K562 (cell line): Measurements from ENCODE around the gene TAF11. TPM values are rescaled to one million over a fixed set of nuclear protein-coding genes. Genes with fewer than 3 reads are reported as not detected.
A peak's percentile ranks its signal among the peaks of the same experiment; 100 is the strongest.

Source experiments
- ATAC-seq: fragments of 200-7000 bp; cut with Tn5 transposase; 3 replicates; pipeline ENCODE4 v1.9.1; 2020; ENCODE audit warnings: moderate library complexity
- BruUV-seq: library from RNA; stranded (reverse); fragments of 400-500 nt; replicated peaks from 2 replicates; lab custom pipeline; 2021; lab: Mats Ljungman, UMichigan
- CTCF ChIA-PET: fragments of 300-600 bp; formaldehyde crosslinking; extraction: SDS; loops from one replicate; lab custom pipeline; 2021; ENCODE audit warnings: low intra/inter-chr PET ratio; lab: Yijun Ruan, JAX
- POLR2A ChIA-PET: fragments of 300-600, 350-650 bp; sonication (Branson Sonifier 250); formaldehyde crosslinking; extraction: SDS; loops from one replicate; lab custom pipeline; 2021; ENCODE audit warnings: antibody characterized with exemption, inconsistent platforms; lab: Yijun Ruan, JAX
- DNase-seq, 4 experiments: peaks; one replicate each; pipeline versions ENCODE4 v3.0.0 to v3.0.0-alpha.2; 2011 to 2018; ENCODE audit warnings: low spot score in 3 of 4, mixed read lengths in 3 of 4; ENCODE audit errors: extremely low read depth in 1 of 4
- FAIRE-seq: peaks from 2 replicates; lab custom pipeline; 2011; peaks lifted over from hg19 to GRCh38; lab: Jason Lieb, UNC
- H2AFZ ChIP-seq: 2 replicates; pipeline ENCODE4 v1.6.0; 2011; ENCODE audit warnings: low read depth, low read length, control low read depth, inconsistent platforms
- H3K27ac ChIP-seq: fragments of 200-600 bp; 3 replicates; pipeline ENCODE4 v1.8.0; 2011; ENCODE audit warnings: low read depth, mild to moderate bottlenecking, control low read depth, inconsistent platforms, low read length, moderate library complexity, mixed read lengths; ENCODE audit errors: extremely low read depth
- H3K27me3 ChIP-seq, 2 experiments: fragments of 300-600 bp in 1 of 2; 2 replicates in 1 of 2; 3 replicates in 1 of 2; pipeline versions ENCODE4 v1.6.0 to v1.8.0; 2011; ENCODE audit warnings: inconsistent platforms in 2 of 2, low read length in 2 of 2, mild to moderate bottlenecking in 1 of 2, mixed read lengths in 1 of 2, moderate library complexity in 1 of 2; ENCODE audit not compliant: control insufficient read depth in 2 of 2, insufficient read depth in 2 of 2
- H3K36me3 ChIP-seq: fragments of 300-600 bp; 3 replicates; pipeline ENCODE4 v1.8.0; 2011; ENCODE audit warnings: mild to moderate bottlenecking, low read length, inconsistent platforms; ENCODE audit not compliant: control insufficient read depth, insufficient read depth
- H3K4me1 ChIP-seq, 2 experiments: fragments of 200-600 bp in 1 of 2; replicated peaks in 1 of 2; 2 replicates in 1 of 2; 3 replicates in 1 of 2; pipeline versions ENCODE4 v1.5.1 to v1.8.0; 2011; ENCODE audit warnings: inconsistent platforms in 2 of 2, low read length in 2 of 2, mild to moderate bottlenecking in 1 of 2, mixed read lengths in 1 of 2, moderate library complexity in 1 of 2; ENCODE audit not compliant: control insufficient read depth in 2 of 2, insufficient read depth in 2 of 2
- H3K4me2 ChIP-seq: 2 replicates; pipeline ENCODE4 v1.6.1; 2011; ENCODE audit warnings: low read length, control low read depth, inconsistent platforms, mixed read lengths; ENCODE audit not compliant: insufficient read depth
- H3K4me3 ChIP-seq: fragments of 200-600 bp; sonication (generic), shearing (Covaris generic); 2 replicates; pipeline ENCODE4 v1.5.1; 2016; ENCODE audit warnings: control low read depth, inconsistent platforms
- H3K79me2 ChIP-seq: fragments of 200-600 bp; 3 replicates; pipeline ENCODE4 v1.8.0; 2011; ENCODE audit warnings: low read length, inconsistent platforms; ENCODE audit not compliant: control insufficient read depth, insufficient read depth
- H3K9ac ChIP-seq, 2 experiments: 2 replicates each; pipeline versions ENCODE4 v1.6.0 to v1.6.1; 2011; ENCODE audit warnings: low read depth in 2 of 2, low read length in 2 of 2, control low read depth in 1 of 2, inconsistent platforms in 1 of 2, mild to moderate bottlenecking in 1 of 2, mixed read lengths in 1 of 2; ENCODE audit not compliant: insufficient read depth in 1 of 2
- H3K9me1 ChIP-seq: one replicate; pipeline ENCODE4 v1.6.0; 2011; ENCODE audit warnings: inconsistent platforms, mild to moderate bottlenecking, low read length, moderate library complexity; ENCODE audit not compliant: control insufficient read depth, insufficient read depth
- H3K9me3 ChIP-seq: replicated peaks from 2 replicates; pipeline ENCODE4 v1.5.1; 2011; ENCODE audit warnings: low read depth, low read length, inconsistent platforms; ENCODE audit not compliant: control insufficient read depth, insufficient read depth
- H4K20me1 ChIP-seq: replicated peaks from 2 replicates; pipeline ENCODE4 v1.6.1; 2011; ENCODE audit warnings: low read length, inconsistent platforms, mixed read lengths; ENCODE audit not compliant: control insufficient read depth, insufficient read depth
- BMI1 ChIP-seq: fragments of 150-350 bp; IDR thresholded peaks from 2 replicates; pipeline ENCODE4 v1.6.1; 2014; ENCODE audit warnings: low read length
- CHD4 ChIP-seq: fragments of 200-600 bp; sonication (generic); IDR thresholded peaks from 3 replicates; pipeline ENCODE4 v1.6.1; 2012; ENCODE audit warnings: low read depth, mild to moderate bottlenecking, mixed read lengths, low read length, inconsistent platforms; ENCODE audit not compliant: insufficient read depth, insufficient replicate concordance, poor library complexity, severe bottlenecking
- DPF2 ChIP-seq: fragments of 450-650 bp; IDR thresholded peaks from 2 replicates; pipeline ENCODE4 v1.6.1; 2016
- JUND ChIP-seq, 2 experiments: IDR thresholded peaks; 2 replicates in 1 of 2; 3 replicates in 1 of 2; pipeline ENCODE4 v1.6.1; 2011; ENCODE audit warnings: borderline replicate concordance in 2 of 2, low read depth in 2 of 2, low read length in 2 of 2, improper control_type of control experiment in 1 of 2, missing biosample characterization in 1 of 2, missing genetic modification characterization in 1 of 2, missing genetic modification reagents in 1 of 2
- MAFF ChIP-seq: IDR thresholded peaks from 2 replicates; pipeline ENCODE4 v1.6.1; 2012; ENCODE audit warnings: low read length, improper control_type of control experiment
- MAFG ChIP-seq: fragments of 450-650 bp; conservative IDR thresholded peaks from 2 replicates; pipeline ENCODE4 v1.6.1; 2016; ENCODE audit warnings: missing genetic modification characterization, missing compliant biosample characterization
- MAFK ChIP-seq: IDR thresholded peaks from 2 replicates; pipeline ENCODE4 v1.6.1; 2011; ENCODE audit warnings: low read length, improper control_type of control experiment
- MEF2A ChIP-seq: IDR thresholded peaks from 2 replicates; pipeline ENCODE4 v1.6.1; 2011; ENCODE audit warnings: low read depth, mild to moderate bottlenecking, low read length, moderate library complexity; ENCODE audit not compliant: control insufficient read depth
- MEIS2 ChIP-seq: fragments of 450-650 bp; IDR thresholded peaks from 2 replicates; pipeline ENCODE4 v1.6.1; 2014; ENCODE audit warnings: mild to moderate bottlenecking; ENCODE audit not compliant: partially characterized antibody
- POLR2B ChIP-seq: fragments of 450-650 bp; IDR thresholded peaks from 2 replicates; pipeline ENCODE4 v1.6.1; 2018; ENCODE audit warnings: low read depth; ENCODE audit not compliant: partially characterized antibody
- TCF7 ChIP-seq: sonication (generic); IDR thresholded peaks from 2 replicates; pipeline ENCODE4 v1.6.1; 2016; ENCODE audit warnings: antibody characterized with exemption, borderline replicate concordance
- ZBED1 ChIP-seq: IDR thresholded peaks from 2 replicates; pipeline ENCODE4 v1.6.1; 2014
- ZKSCAN8 ChIP-seq: fragments of 200-800 bp; sonication (Bioruptor generic); IDR thresholded peaks from 2 replicates; pipeline ENCODE4 v1.6.1; 2016; ENCODE audit warnings: missing genetic modification characterization, missing compliant biosample characterization
- ZNF316 ChIP-seq: fragments of 450-650 bp; IDR thresholded peaks from 2 replicates; pipeline ENCODE4 v1.6.1; 2016
- ZNF766 ChIP-seq: fragments of 200-800 bp; sonication (Bioruptor generic); conservative IDR thresholded peaks from 2 replicates; pipeline ENCODE4 v1.6.1; 2016; ENCODE audit warnings: missing genetic modification characterization, missing compliant biosample characterization
- WGBS: fragments of 100-300 bp; shearing (Covaris generic); methylation state at CpG from one replicate; pipeline ENCODE4 v1.1.6; 2016; ENCODE audit warnings: low coverage, mixed read lengths; ENCODE audit not compliant: insufficient coverage; ENCODE audit errors: missing lambda C conversion rate; 5-methylcytosine and 5-hydroxymethylcytosine counted together
- in situ Hi-C: fragments of 300-500 bp; cut with MboI; formaldehyde crosslinking; loops from 4 replicates; pipeline ENCODE4 v1.15.0; 2018; ENCODE audit warnings: inconsistent platforms, mixed read lengths
- intact Hi-C: fragments of 100-400 bp; cut with micrococcal nuclease; formaldehyde crosslinking; loops from 2 replicates; pipeline ENCODE4 v1.14.2; 2022
- polyA plus RNA-seq, 8 experiments: library from polyadenylated mRNA; depleted of rRNA in 4 of 8; stranded (reverse) in 5 of 8; unstranded in 3 of 8; fragments of >200 nt; fragmentation: Nextera tagmentation in 2 of 8; fragmentation: Illumina TruSeq in 1 of 8; extraction: Ambion mirVana in 2 of 8; extraction: Trizol in 1 of 8; gene quantifications; 2 replicates each; pipeline versions ENCODE4 v1.2.1 to v1.2.3, GENCODE V29; 2011 to 2014; ENCODE audit warnings: inconsistent platforms in 1 of 8, missing spikeins in 1 of 8
- total RNA-seq, 7 experiments: library from RNA; depleted of rRNA in 6 of 7; stranded (reverse); fragments of >200 nt in 6 of 7; fragmentation: Illumina TruSeq in 2 of 7; extraction: Trizol in 2 of 7; gene quantifications; 2 replicates each; pipeline versions ENCODE4 v1.2.1 to v1.2.3, GENCODE V29; 2011 to 2021; ENCODE audit warnings: low replicate concordance in 1 of 7
- TF ChIP-seq, protein P1 (sequence below), 2 experiments: fragments of 150-350 bp in 1 of 2; IDR thresholded peaks; 2 replicates each; pipeline ENCODE4 v1.6.1; 2012 to 2016; ENCODE audit warnings: low read depth in 2 of 2, low read length in 2 of 2, mild to moderate bottlenecking in 1 of 2, moderate library complexity in 1 of 2
- TF ChIP-seq, protein P2 (sequence below): sonication (generic); formaldehyde crosslinking; IDR thresholded peaks from 2 replicates; pipeline ENCODE4 v1.8.0; 2023; ENCODE audit warnings: mild to moderate bottlenecking, missing genetic modification reagents

TAF11 gene
- total and polyA plus RNA-seq, 9 of the 15 experiments (the other 6 are each of a cell fraction or from before 2014, with no cell fraction given), result 40.9 to 91.9 (median 71.9) TPM

DNA sequence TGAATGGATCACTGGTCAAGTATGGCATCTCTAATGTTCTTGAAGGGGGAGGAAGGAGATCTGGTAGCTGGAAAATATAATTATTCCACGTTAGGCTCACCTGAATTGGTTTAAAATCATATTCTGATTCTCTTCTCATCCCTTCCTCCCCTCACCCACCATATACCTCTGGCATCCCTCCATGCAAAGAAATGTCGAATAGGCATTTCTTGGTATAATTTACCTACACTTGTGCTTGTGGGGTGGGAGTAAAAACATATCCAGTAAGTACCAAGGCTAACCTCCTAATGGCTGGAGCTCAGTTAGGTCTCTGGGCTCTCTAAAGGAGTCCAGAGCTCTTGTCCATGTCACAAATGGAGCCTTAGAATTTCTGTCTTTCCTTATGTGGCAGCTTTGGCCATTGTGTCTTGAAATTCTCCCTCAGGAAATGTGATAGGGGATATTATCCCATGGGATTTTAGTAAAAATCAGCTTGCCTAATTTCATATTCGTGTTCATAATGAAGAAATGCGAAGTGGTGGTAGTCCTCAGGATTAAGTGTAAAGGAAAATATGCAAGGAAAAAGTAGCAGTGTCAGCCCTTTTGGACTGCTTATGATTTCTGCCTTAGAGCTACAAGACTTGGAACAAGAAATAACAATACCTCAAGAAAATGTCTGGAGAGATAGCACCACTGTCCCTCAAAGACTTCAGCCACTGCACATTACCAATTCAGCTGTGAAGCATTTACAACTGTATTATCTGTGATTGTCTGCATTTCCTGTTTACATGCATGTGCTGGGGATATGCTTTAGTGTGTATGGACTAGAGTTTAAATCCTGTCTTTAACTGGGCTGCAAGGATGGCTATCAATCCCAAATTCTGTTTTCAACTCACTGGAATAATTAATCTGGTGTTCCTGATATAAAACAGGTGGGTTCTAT is 12.3 kb downstream of the TAF11 start:
- ATAC-seq, result peak; percentile 12
- Histone ChIP-seq H3K4me2 (no peak overlapping the region), H2AFZ (no peak overlapping the region), H3K36me3 (peaks cover 95% of the 10 kb centered on the region), H3K9me3 (no peaks in the 10 kb centered on the region), H3K79me2 (no peaks in the 10 kb centered on the region), H3K27ac (peak overlapping the region; percentile 5; the same call in 2 of the 3 replicates), H3K9me1 (no peaks in the 10 kb centered on the region), H3K27me3 (no peaks in the 10 kb centered on the region), H3K4me1 (no peaks in the 10 kb centered on the region; a peak in 1 of 5 replicates), H4K20me1 (0 out of 2 replicates have a peak, but pooled peaks cover 3% of the 10 kb centered on the region), H3K4me3 (no peak overlapping the region), H3K9ac (no peak overlapping the region)
- no peak for FAIRE-seq
- intact Hi-C loops, result no loop called here
- POLR2A ChIA-PET, result interaction anchor here (0.6 to 11.7 kb wide), 6 partner anchors 8 to 400 kb away, joined by 3 to 108 read pairs (median 3); partner anchors contain the start of genes ANKS1A and TAF11
- BruUV-seq, result no TSS peak
- in situ Hi-C loops, result no loop called here
- 81% methylated on average over 4 of the region's 4 CpGs for WGBS
- CTCF ChIA-PET, result no interaction called here
- peak in 1 of 4 experiments; percentile 13 for DNase-seq
- no peak for TF ChIP-seq ZKSCAN8 (CRISPR knock-in tag)
- TF ChIP-seq MAFF, result 0 out of 2 replicates have a peak, but pooled peaks have one; percentile 19
- TF ChIP-seq, protein P1, sequence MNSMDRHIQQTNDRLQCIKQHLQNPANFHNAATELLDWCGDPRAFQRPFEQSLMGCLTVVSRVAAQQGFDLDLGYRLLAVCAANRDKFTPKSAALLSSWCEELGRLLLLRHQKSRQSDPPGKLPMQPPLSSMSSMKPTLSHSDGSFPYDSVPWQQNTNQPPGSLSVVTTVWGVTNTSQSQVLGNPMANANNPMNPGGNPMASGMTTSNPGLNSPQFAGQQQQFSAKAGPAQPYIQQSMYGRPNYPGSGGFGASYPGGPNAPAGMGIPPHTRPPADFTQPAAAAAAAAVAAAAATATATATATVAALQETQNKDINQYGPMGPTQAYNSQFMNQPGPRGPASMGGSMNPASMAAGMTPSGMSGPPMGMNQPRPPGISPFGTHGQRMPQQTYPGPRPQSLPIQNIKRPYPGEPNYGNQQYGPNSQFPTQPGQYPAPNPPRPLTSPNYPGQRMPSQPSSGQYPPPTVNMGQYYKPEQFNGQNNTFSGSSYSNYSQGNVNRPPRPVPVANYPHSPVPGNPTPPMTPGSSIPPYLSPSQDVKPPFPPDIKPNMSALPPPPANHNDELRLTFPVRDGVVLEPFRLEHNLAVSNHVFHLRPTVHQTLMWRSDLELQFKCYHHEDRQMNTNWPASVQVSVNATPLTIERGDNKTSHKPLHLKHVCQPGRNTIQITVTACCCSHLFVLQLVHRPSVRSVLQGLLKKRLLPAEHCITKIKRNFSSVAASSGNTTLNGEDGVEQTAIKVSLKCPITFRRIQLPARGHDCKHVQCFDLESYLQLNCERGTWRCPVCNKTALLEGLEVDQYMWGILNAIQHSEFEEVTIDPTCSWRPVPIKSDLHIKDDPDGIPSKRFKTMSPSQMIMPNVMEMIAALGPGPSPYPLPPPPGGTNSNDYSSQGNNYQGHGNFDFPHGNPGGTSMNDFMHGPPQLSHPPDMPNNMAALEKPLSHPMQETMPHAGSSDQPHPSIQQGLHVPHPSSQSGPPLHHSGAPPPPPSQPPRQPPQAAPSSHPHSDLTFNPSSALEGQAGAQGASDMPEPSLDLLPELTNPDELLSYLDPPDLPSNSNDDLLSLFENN (IDR thresholded peaks at IDR 0.05; ENCODE audit: low read depth in 2 of 2, low read length in 2 of 2), result no peak
- TF ChIP-seq JUND (IDR thresholded peaks at IDR 0.05; ENCODE audit: borderline replicate concordance, low read depth, low read length), result no peak
- TF ChIP-seq JUND (tag; IDR thresholded peaks at IDR 0.05; ENCODE audit: borderline replicate concordance, low read depth, low read length), result no peak
- no peak for TF ChIP-seq POLR2B
- TF ChIP-seq BMI1, result no peak
- no peak for TF ChIP-seq ZBED1
- peak; percentile 73; the same call in 1 of the 2 replicates for TF ChIP-seq ZNF316
- TF ChIP-seq DPF2, result no peak
- TF ChIP-seq, protein P2, sequence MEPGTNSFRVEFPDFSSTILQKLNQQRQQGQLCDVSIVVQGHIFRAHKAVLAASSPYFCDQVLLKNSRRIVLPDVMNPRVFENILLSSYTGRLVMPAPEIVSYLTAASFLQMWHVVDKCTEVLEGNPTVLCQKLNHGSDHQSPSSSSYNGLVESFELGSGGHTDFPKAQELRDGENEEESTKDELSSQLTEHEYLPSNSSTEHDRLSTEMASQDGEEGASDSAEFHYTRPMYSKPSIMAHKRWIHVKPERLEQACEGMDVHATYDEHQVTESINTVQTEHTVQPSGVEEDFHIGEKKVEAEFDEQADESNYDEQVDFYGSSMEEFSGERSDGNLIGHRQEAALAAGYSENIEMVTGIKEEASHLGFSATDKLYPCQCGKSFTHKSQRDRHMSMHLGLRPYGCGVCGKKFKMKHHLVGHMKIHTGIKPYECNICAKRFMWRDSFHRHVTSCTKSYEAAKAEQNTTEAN, result no peak
- TF ChIP-seq MEIS2, result no peak
- TF ChIP-seq ZNF766 (CRISPR knock-in tag), result no peak
- no peak for TF ChIP-seq TCF7
- no peak for TF ChIP-seq CHD4
- peak; percentile 30 for TF ChIP-seq MAFG (tag)
- TF ChIP-seq MAFK, result 0 out of 2 replicates have a peak, but pooled peaks have one; percentile 16
- no peak for TF ChIP-seq MEF2A
